Vagina (tissue), 2 donors: ENCODE data around the gene RET.

Experiments
- POLR2A ChIP-seq, 2 donors: fragments of 450-650 bp; IDR thresholded peaks; one replicate each; pipeline ENCODE4 v1.6.1; 2017; ENCODE audit warnings: antibody characterized with exemption in 2 of 2, mild to moderate bottlenecking in 2 of 2, moderate library complexity in 2 of 2
- POLR2AphosphoS5 ChIP-seq, 2 donors: sonication (generic); formaldehyde crosslinking; IDR thresholded peaks; one replicate each; pipeline ENCODE4 v1.9.0; 2017; ENCODE audit warnings: antibody characterized with exemption in 2 of 2, mild to moderate bottlenecking in 2 of 2, low read depth in 1 of 2; ENCODE audit not compliant: insufficient read depth in 1 of 2
- TF ChIP-seq, protein P1 (sequence below), 3 experiments: fragments of 450-650 bp in 2 of 3; fragments of 200-600 bp in 1 of 3; sonication (generic) in 1 of 3; IDR thresholded peaks; one replicate each; pipeline ENCODE4 v1.5.1; 2017 to 2019; ENCODE audit warnings: antibody characterized with exemption in 3 of 3, mild to moderate bottlenecking in 2 of 3, moderate library complexity in 2 of 3

GRCh38 chr10:43110338-43111071, 33.6 kb downstream of the RET start:
- TF ChIP-seq POLR2A (IDR thresholded peaks at IDR 0.05), result no peak
- TF ChIP-seq, protein P1, sequence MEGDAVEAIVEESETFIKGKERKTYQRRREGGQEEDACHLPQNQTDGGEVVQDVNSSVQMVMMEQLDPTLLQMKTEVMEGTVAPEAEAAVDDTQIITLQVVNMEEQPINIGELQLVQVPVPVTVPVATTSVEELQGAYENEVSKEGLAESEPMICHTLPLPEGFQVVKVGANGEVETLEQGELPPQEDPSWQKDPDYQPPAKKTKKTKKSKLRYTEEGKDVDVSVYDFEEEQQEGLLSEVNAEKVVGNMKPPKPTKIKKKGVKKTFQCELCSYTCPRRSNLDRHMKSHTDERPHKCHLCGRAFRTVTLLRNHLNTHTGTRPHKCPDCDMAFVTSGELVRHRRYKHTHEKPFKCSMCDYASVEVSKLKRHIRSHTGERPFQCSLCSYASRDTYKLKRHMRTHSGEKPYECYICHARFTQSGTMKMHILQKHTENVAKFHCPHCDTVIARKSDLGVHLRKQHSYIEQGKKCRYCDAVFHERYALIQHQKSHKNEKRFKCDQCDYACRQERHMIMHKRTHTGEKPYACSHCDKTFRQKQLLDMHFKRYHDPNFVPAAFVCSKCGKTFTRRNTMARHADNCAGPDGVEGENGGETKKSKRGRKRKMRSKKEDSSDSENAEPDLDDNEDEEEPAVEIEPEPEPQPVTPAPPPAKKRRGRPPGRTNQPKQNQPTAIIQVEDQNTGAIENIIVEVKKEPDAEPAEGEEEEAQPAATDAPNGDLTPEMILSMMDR (IDR thresholded peaks at IDR 0.05), result no peak
- peak in 1 of 2 donors; percentile 51 for TF ChIP-seq POLR2AphosphoS5 (IDR thresholded peaks at IDR 0.05; ENCODE audit: insufficient read depth in 1 of 2, low read depth in 1 of 2)
